A549 (cell line): ENCODE results near the gene SLC35A5. TPM values are rescaled to one million over a fixed set of nuclear protein-coding genes. Genes with fewer than 3 reads are reported as not detected.

ENCODE experiments used
- polyA plus RNA-seq, 4 experiments: library from polyadenylated mRNA; depleted of rRNA in 3 of 4; stranded (reverse); fragments of >200 nt; fragmentation: RNase III in 1 of 4; extraction: RNeasy Plus Mini Kit Qiagen cat#74134 plus additional on column Dnase treatment in 1 of 4; gene quantifications; 2 replicates in 3 of 4; 3 replicates in 1 of 4; pipeline ENCODE4 v1.2.3, GENCODE V29; 2011 to 2017

Gene SLC35A5
- polyA plus RNA-seq, 2 of the 4 experiments (the other 2 are of a cell fraction) = 21.0 to 53.4 TPM

Other genes starting within 250 kb of the SLC35A5 start
- not detected in 2 replicates for gene CD200, start 228.9 kb upstream of the SLC35A5 start, polyA plus RNA-seq (2011; rRNA removed)
- not detected in 3 replicates for gene CD200, start 228.9 kb upstream of the SLC35A5 start, polyA plus RNA-seq (2017; fragmentation: RNase III; extraction: RNeasy Plus Mini Kit Qiagen cat#74134 plus additional on column Dnase treatment)
- 0.03 TPM in 1 of 2 replicates, not detected in the other for gene BTLA, start 62.6 kb upstream of the SLC35A5 start, polyA plus RNA-seq (2011; rRNA removed)
- gene BTLA, start 62.6 kb upstream of the SLC35A5 start, polyA plus RNA-seq (2017; fragmentation: RNase III; extraction: RNeasy Plus Mini Kit Qiagen cat#74134 plus additional on column Dnase treatment) = 0.09 TPM in 1 of 3 replicates, not detected in the others
- 47.0 and 74.5 TPM in 2 replicates for gene ATG3, start 83 bp upstream of the SLC35A5 start, polyA plus RNA-seq (2011; rRNA removed)
- 47.5 to 58.2 TPM (median 50.2 TPM) in 3 replicates for gene ATG3, start 83 bp upstream of the SLC35A5 start, polyA plus RNA-seq (2017; fragmentation: RNase III; extraction: RNeasy Plus Mini Kit Qiagen cat#74134 plus additional on column Dnase treatment)
- gene CCDC80, start 79.1 kb downstream of the SLC35A5 start, polyA plus RNA-seq (2011; rRNA removed) = 54.1 and 79.1 TPM in 2 replicates
- gene CCDC80, start 79.1 kb downstream of the SLC35A5 start, polyA plus RNA-seq (2017; fragmentation: RNase III; extraction: RNeasy Plus Mini Kit Qiagen cat#74134 plus additional on column Dnase treatment) = 111 to 168 TPM (median 148 TPM) in 3 replicates